ENCODE results near the gene CENPS.
"Not testable (repeated sequence)": the region's sequence is repeated elsewhere in the genome, so short reads cannot be mapped to it uniquely, and the experiment has no call there.

The CENPS gene

GRCh38 chr1:10430216-10431069 is at the start of gene CENPS:
Gene CENPS (plus strand): TSS chr1:10430433. CDS start chr1:10430518, 85 bp downstream.
- DNase-seq (ENCODE audit: low spot score): peak; percentile 84

- DNase-seq (ENCODE audit: low spot score): no peak
These were observed 49.5 kb upstream of the CENPS start for GRCh38 chr1:10380594-10381275.

- DNase-seq (ENCODE audit: low spot score): no peak
These were observed 46.6 kb upstream of the CENPS start for GRCh38 chr1:10383630-10384029.

- no peak for DNase-seq (ENCODE audit: low spot score)
These were observed 46.0 kb upstream of the CENPS start for GRCh38 chr1:10384219-10384618.

GRCh38 chr1:10386761-10387676 is 43.2 kb upstream of the CENPS start:
- DNase-seq (ENCODE audit: low spot score): no peak

GRCh38 chr1:10387677-10388386 is 42.4 kb upstream of the CENPS start:
- no peak for DNase-seq (ENCODE audit: low spot score)

- DNase-seq (ENCODE audit: low spot score): no peak
These were observed 41.9 kb upstream of the CENPS start for GRCh38 chr1:10388387-10388715.

- no peak for DNase-seq (ENCODE audit: low spot score)
These were observed 40.8 kb upstream of the CENPS start for GRCh38 chr1:10389271-10389973.

GRCh38 chr1:10396870-10397269 is 33.4 kb upstream of the CENPS start:
- no peak for DNase-seq (ENCODE audit: low spot score)

- DNase-seq (ENCODE audit: low spot score): no peak
These were observed 31.9 kb upstream of the CENPS start for GRCh38 chr1:10398278-10398733.

GRCh38 chr1:10398734-10399443 is 31.3 kb upstream of the CENPS start, which contains the start of gene PGD:
Gene PGD (plus strand): TSS chr1:10399064. CDS start chr1:10399118, 54 bp downstream.
- peak; percentile 97 for DNase-seq (ENCODE audit: low spot score)

- peak; percentile 44 for DNase-seq (ENCODE audit: low spot score)
These were observed 30.7 kb upstream of the CENPS start for GRCh38 chr1:10399444-10399941.

- no peak for DNase-seq (ENCODE audit: low spot score)
These were observed 30.2 kb upstream of the CENPS start for GRCh38 chr1:10400013-10400412.

GRCh38 chr1:10401281-10401680 is 29.0 kb upstream of the CENPS start:
- no peak for DNase-seq (ENCODE audit: low spot score)

GRCh38 chr1:10402729-10403274 is 27.4 kb upstream of the CENPS start:
- no peak for DNase-seq (ENCODE audit: low spot score)

GRCh38 chr1:10407201-10407600 is 23.0 kb upstream of the CENPS start:
- no peak for DNase-seq (ENCODE audit: low spot score)

- DNase-seq (ENCODE audit: low spot score): no peak
These were observed 14.9 kb upstream of the CENPS start for GRCh38 chr1:10415211-10415930.

GRCh38 chr1:10415967-10416366 is 14.3 kb upstream of the CENPS start:
- not testable (repeated sequence) for DNase-seq (ENCODE audit: low spot score)

- DNase-seq (ENCODE audit: low spot score): not testable (repeated sequence)
These were observed 11.5 kb upstream of the CENPS start for GRCh38 chr1:10418741-10419140.

All from SW480 (cell line).